Hepatocyte (in vitro differentiated cells): ENCODE results near the gene F2RL2. TPM values are rescaled to one million over a fixed set of nuclear protein-coding genes. Genes with fewer than 3 reads are reported as not detected.

Experiments
- DNase-seq: peaks from one replicate; pipeline ENCODE4 v3.0.0-alpha.2; 2016; ENCODE audit warnings: low spot score
- H2AFZ ChIP-seq: fragments of 200-600 bp; sonication (generic); 2 replicates; pipeline ENCODE4 v1.6.0; 2016; ENCODE audit warnings: antibody characterized with exemption, mild to moderate bottlenecking
- H3K27ac ChIP-seq: fragments of 200-600 bp; sonication (generic); 2 replicates; pipeline ENCODE4 v1.5.1; 2016; ENCODE audit warnings: mild to moderate bottlenecking
- H3K27me3 ChIP-seq: fragments of 200-600 bp; sonication (generic); 2 replicates; pipeline ENCODE4 v1.6.1; 2016
- H3K36me3 ChIP-seq: fragments of 200-600 bp; sonication (generic); replicated peaks from 2 replicates; pipeline ENCODE4 v1.5.1; 2016; ENCODE audit warnings: low read depth; ENCODE audit not compliant: insufficient read depth
- H3K4me1 ChIP-seq: fragments of 200-600 bp; sonication (generic); 2 replicates; pipeline ENCODE4 v1.5.1; 2016; ENCODE audit warnings: mild to moderate bottlenecking, moderate library complexity; ENCODE audit not compliant: insufficient read depth
- H3K4me2 ChIP-seq: fragments of 200-600 bp; sonication (generic); 2 replicates; pipeline ENCODE4 v1.6.0; 2016
- H3K4me3 ChIP-seq: fragments of 200-600 bp; sonication (generic); 2 replicates; pipeline ENCODE4 v1.5.1; 2016; ENCODE audit warnings: mild to moderate bottlenecking
- H3K79me2 ChIP-seq: fragments of 200-600 bp; sonication (generic); 2 replicates; pipeline ENCODE4 v1.6.0; 2017; ENCODE audit warnings: mild to moderate bottlenecking
- H3K9me2 ChIP-seq: fragments of 200-600 bp; sonication (generic); replicated peaks from 2 replicates; pipeline ENCODE4 v1.6.0; 2017; ENCODE audit warnings: mild to moderate bottlenecking; ENCODE audit not compliant: insufficient read depth
- H3K9me3 ChIP-seq: fragments of 200-600 bp; sonication (generic); 2 replicates; pipeline ENCODE4 v1.5.1; 2016; ENCODE audit warnings: low read depth, mild to moderate bottlenecking
- H4K20me1 ChIP-seq: fragments of 200-600 bp; sonication (generic); 2 replicates; pipeline ENCODE4 v1.6.0; 2016; ENCODE audit warnings: mild to moderate bottlenecking; ENCODE audit not compliant: insufficient read depth, poor library complexity, severe bottlenecking
- EZH2 ChIP-seq: fragments of 200-600 bp; sonication (generic); IDR thresholded peaks from 2 replicates; pipeline ENCODE4 v1.6.1; 2016; ENCODE audit warnings: antibody characterized with exemption, mild to moderate bottlenecking, borderline replicate concordance
- EZH2phosphoT487 ChIP-seq: fragments of 200-600 bp; sonication (generic); IDR thresholded peaks from one replicate; pipeline ENCODE4 v1.6.1; 2018; ENCODE audit warnings: antibody characterized with exemption, mild to moderate bottlenecking, low read depth, moderate library complexity; ENCODE audit not compliant: unreplicated experiment, severe bottlenecking
- WGBS: methylation state at CpG from one replicate; pipeline ENCODE4 v1.1.6; 2016; ENCODE audit warnings: low lambda C conversion rate; ENCODE audit errors: missing lambda C conversion rate; 5-methylcytosine and 5-hydroxymethylcytosine counted together
- polyA plus RNA-seq: library from polyadenylated mRNA; unstranded; fragments of >200 nt; fragmentation: Nextera tagmentation; extraction: Ambion mirVana; gene quantifications from 2 replicates; pipeline ENCODE4 v1.2.1, GENCODE V29; 2016
- total RNA-seq: library from RNA; depleted of rRNA; stranded (reverse); fragments of >200 nt; gene quantifications from 2 replicates; pipeline ENCODE4 v1.2.3, GENCODE V29; 2014
- TF ChIP-seq, protein P1 (sequence below): fragments of 200-600 bp; sonication (generic); IDR thresholded peaks from 2 replicates; pipeline ENCODE4 v1.5.1; 2016; ENCODE audit warnings: antibody characterized with exemption, mild to moderate bottlenecking; ENCODE audit not compliant: poor library complexity

F2RL2 gene
- total and polyA plus RNA-seq, 2 experiments from 2014 or later: 1.5 to 2.3 TPM

DNA sequence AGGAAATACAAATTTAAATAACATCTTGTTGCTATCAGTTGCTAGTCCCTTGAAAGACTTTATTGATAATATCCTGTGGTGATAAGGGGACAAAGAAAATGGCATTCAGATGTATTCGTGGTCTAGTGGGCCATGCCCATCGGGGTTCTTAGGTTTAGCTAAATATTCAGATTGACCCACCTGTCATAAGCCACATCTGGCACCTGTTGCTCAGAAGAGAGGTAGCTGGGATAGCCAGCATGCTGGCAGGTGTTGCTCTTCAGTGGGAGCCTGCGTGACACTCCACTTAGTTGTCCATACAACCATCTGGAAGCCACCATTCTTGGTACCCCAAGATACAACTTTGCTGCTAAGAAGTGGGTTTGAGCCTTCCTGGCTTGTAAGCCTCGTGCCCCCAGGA, 36.7 kb downstream of the F2RL2 start:
- no peak overlapping the region for H3K4me2 ChIP-seq
- H3K79me2 ChIP-seq: no peaks in the 10 kb centered on the region
- no peaks in the 10 kb centered on the region for H4K20me1 ChIP-seq
- DNase-seq: no peak
- H3K9me3 ChIP-seq: no peaks in the 10 kb centered on the region
- no peaks in the 10 kb centered on the region for H3K36me3 ChIP-seq
- 92% methylated on average over 4 of the region's 4 CpGs for WGBS
- TF ChIP-seq EZH2: no peak
- TF ChIP-seq, protein P1, sequence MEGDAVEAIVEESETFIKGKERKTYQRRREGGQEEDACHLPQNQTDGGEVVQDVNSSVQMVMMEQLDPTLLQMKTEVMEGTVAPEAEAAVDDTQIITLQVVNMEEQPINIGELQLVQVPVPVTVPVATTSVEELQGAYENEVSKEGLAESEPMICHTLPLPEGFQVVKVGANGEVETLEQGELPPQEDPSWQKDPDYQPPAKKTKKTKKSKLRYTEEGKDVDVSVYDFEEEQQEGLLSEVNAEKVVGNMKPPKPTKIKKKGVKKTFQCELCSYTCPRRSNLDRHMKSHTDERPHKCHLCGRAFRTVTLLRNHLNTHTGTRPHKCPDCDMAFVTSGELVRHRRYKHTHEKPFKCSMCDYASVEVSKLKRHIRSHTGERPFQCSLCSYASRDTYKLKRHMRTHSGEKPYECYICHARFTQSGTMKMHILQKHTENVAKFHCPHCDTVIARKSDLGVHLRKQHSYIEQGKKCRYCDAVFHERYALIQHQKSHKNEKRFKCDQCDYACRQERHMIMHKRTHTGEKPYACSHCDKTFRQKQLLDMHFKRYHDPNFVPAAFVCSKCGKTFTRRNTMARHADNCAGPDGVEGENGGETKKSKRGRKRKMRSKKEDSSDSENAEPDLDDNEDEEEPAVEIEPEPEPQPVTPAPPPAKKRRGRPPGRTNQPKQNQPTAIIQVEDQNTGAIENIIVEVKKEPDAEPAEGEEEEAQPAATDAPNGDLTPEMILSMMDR: no peak
- TF ChIP-seq EZH2phosphoT487: no peak
- H3K4me3 ChIP-seq: no peak overlapping the region
- no peaks in the 10 kb centered on the region for H3K9me2 ChIP-seq
- no peak overlapping the region for H2AFZ ChIP-seq
- no peaks in the 10 kb centered on the region for H3K27me3 ChIP-seq
- peaks cover 16% of the 10 kb centered on the region for H3K4me1 ChIP-seq
- no peak overlapping the region for H3K27ac ChIP-seq

DNA sequence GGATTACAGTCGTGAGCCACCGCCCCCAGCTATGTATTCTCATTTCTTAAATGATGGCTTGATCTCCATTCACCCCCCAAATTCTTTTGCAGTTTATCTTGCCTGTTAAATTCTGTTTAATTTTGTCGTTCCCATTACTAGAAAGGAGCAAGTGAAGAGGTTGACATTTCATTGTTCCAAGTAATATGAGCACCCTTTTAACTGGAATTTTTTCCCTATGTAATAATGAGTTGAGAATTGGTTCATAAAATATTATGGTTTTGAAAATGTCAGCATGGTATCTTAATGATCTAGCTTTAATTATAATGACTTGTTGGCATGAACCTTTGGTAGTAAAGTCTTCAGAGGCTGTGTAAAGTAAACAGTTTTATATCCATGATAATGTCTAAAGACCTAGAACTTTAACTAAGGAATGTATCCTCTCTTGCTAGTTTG, 37.4 kb downstream of the F2RL2 start:
- no peaks in the 10 kb centered on the region for H3K9me2 ChIP-seq
- WGBS: 66% methylated on average over 3 of the region's 3 CpGs
- no peaks in the 10 kb centered on the region for H4K20me1 ChIP-seq
- no peak overlapping the region for H3K27ac ChIP-seq
- DNase-seq: no peak
- TF ChIP-seq EZH2phosphoT487 (no peak), EZH2 (no peak)
- TF ChIP-seq, protein P1: no peak
- no peaks in the 10 kb centered on the region for H3K9me3 ChIP-seq
- H2AFZ ChIP-seq: no peak overlapping the region
- H3K4me3 ChIP-seq: no peak overlapping the region
- no peaks in the 10 kb centered on the region for H3K79me2 ChIP-seq
- H3K36me3 ChIP-seq: no peaks in the 10 kb centered on the region
- no peak overlapping the region for H3K4me2 ChIP-seq
- no peaks in the 10 kb centered on the region for H3K27me3 ChIP-seq
- peaks cover 23% of the 10 kb centered on the region for H3K4me1 ChIP-seq

DNA sequence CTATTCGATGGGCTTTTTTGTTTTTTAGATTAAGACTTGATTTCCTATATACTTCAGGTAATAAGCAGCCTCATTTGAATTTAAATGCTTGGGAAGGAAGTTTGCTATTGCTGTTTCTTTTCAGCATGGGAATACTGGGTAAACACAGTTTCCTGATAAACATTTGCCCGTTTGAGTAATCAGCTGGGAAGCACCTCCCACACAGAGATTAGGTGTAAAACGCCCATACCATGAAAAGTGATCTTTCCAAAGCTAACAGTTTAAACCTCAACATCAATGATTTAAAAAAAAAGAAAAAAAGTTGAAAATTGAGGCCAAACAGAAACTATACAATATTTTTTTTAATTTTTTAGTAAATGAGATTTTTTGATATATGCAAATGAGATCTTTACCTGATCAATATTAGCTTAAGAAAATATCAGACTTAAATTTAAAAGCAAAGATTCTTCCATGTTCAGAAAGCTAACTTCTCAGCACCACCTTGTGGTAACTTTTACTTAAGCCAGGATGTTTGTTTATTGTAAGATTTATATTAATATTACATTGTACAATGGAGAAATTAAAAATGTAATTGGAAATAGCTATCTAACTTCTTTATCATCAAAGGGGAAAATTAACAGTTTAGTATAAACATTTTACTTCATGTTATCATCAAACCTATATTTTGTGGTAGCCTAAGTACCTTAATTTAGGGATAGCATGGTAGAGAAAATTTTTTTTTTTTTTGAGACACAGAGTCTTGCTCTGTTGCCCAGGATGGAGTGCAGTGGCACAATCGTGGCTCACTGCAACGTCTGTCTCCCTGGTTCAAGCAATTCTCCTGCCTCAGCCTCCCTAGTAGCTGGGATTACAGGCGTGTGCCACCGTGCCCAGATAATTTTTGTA, 39.8 kb downstream of the F2RL2 start:
- H4K20me1 ChIP-seq: no peaks in the 10 kb centered on the region
- H3K4me3 ChIP-seq: no peak overlapping the region
- WGBS: 54% methylated on average over 7 of the region's 7 CpGs
- H3K36me3 ChIP-seq: no peaks in the 10 kb centered on the region
- no peak for DNase-seq
- H3K27ac ChIP-seq: peak overlapping the region; percentile 16
- no peaks in the 10 kb centered on the region for H3K27me3 ChIP-seq
- no peak for TF ChIP-seq EZH2
- TF ChIP-seq, protein P1: peak; percentile 59
- no peak overlapping the region for H2AFZ ChIP-seq
- H3K9me3 ChIP-seq: no peaks in the 10 kb centered on the region
- H3K79me2 ChIP-seq: no peaks in the 10 kb centered on the region
- H3K9me2 ChIP-seq: no peaks in the 10 kb centered on the region
- peak overlapping the region; percentile 33 for H3K4me2 ChIP-seq
- H3K4me1 ChIP-seq: peaks cover 23% of the 10 kb centered on the region
